OCI-LY3 (cell line): ENCODE measurements around the gene CBL.

ENCODE experiments used
- H2AFZ ChIP-seq: fragments of 200-600, 300-600 bp; shearing (Covaris generic); 2 replicates; pipeline ENCODE4 v1.6.0; 2014; ENCODE audit warnings: antibody characterized with exemption, low read depth, low read length
- H3K27ac ChIP-seq: fragments of 200-600, 300-600 bp; sonication (generic); 2 replicates; pipeline ENCODE4 v1.5.1; 2014; ENCODE audit warnings: mild to moderate bottlenecking, low read length, moderate library complexity, mixed read lengths
- H3K27me3 ChIP-seq: fragments of 200-600, 300-600 bp; sonication (generic); 2 replicates; pipeline ENCODE4 v1.6.1; 2014; ENCODE audit warnings: low read depth, low read length, mixed read lengths
- H3K36me3 ChIP-seq: fragments of 200-600, 300-600 bp; sonication (generic); replicated peaks from 2 replicates; pipeline ENCODE3; 2014; ENCODE audit warnings: low read depth, low read length, mixed read lengths
- H3K4me1 ChIP-seq: fragments of 300-600, 200-600 bp; sonication (generic); 2 replicates; pipeline ENCODE4 v1.6.1; 2014; ENCODE audit warnings: low read length, mixed read lengths
- H3K4me2 ChIP-seq: fragments of 200-600, 300-600 bp; sonication (generic); 2 replicates; pipeline ENCODE4 v1.6.1; 2014; ENCODE audit warnings: low read length, mixed read lengths
- H3K4me3 ChIP-seq: fragments of 300-600, 200-600 bp; sonication (generic); 2 replicates; pipeline ENCODE4 v1.5.1; 2014; ENCODE audit warnings: antibody characterized with exemption, mild to moderate bottlenecking, low read length, moderate library complexity
- H3K79me2 ChIP-seq: fragments of 300-600, 200-600 bp; shearing (Covaris generic); 2 replicates; pipeline ENCODE4 v1.6.1; 2014; ENCODE audit warnings: mild to moderate bottlenecking, low read length, mixed read lengths
- H3K9ac ChIP-seq: fragments of 300-600, 200-600 bp; shearing (Covaris generic); 2 replicates; pipeline ENCODE4 v1.6.0; 2014; ENCODE audit warnings: mild to moderate bottlenecking, low read length, moderate library complexity
- H3K9me3 ChIP-seq: fragments of 200-600, 300-600 bp; shearing (Covaris generic); 2 replicates; pipeline ENCODE4 v1.6.1; 2014; ENCODE audit warnings: low read length, mixed read lengths; ENCODE audit not compliant: insufficient read depth
- H4K20me1 ChIP-seq: fragments of 200-600, 300-600 bp; sonication (generic); 2 replicates; pipeline ENCODE4 v1.6.1; 2016; ENCODE audit warnings: low read length, mixed read lengths; ENCODE audit not compliant: insufficient read depth
- EZH2phosphoT487 ChIP-seq: fragments of 200-600 bp; shearing (Covaris generic); IDR thresholded peaks from 2 replicates; pipeline ENCODE4 v1.6.1; 2018; ENCODE audit warnings: antibody characterized with exemption, mixed run types, low read depth
- TF ChIP-seq, protein P1 (sequence below): fragments of 200-600, 300-600 bp; sonication (generic); IDR thresholded peaks from 2 replicates; pipeline ENCODE4 v1.5.1; 2014; ENCODE audit warnings: antibody characterized with exemption, low read length, low read depth

Gene CBL

DNA sequence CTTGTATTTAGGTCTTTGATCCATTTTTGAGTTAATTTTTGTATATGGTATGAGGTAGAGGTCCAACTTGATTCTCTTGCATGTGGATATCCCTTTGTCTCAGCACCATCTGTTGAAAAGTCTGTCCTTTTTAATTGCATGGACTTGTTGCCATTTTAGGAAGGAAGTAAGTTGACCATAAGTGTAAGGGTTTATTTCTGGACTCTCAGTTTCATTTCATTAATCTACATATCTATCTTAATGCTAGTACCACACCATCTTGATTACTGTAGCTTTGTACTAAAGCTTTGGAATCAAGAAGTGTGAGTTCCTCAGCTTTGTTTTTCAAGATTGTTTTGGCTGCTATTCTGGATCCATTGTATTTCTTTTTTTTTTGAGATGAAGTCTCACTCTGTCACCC is 31.4 kb downstream of the CBL start:
- peaks cover 27% of the 10 kb centered on the region; the same call in 1 of the 2 replicates for H4K20me1 ChIP-seq
- peaks cover 44% of the 10 kb centered on the region for H3K36me3 ChIP-seq
- no peak overlapping the region for H3K4me3 ChIP-seq
- no peak overlapping the region for H3K4me2 ChIP-seq
- no peak overlapping the region for H3K27ac ChIP-seq
- no peak overlapping the region for H3K9ac ChIP-seq
- no peaks in the 10 kb centered on the region for H3K9me3 ChIP-seq
- no peak overlapping the region for H2AFZ ChIP-seq
- H3K79me2 ChIP-seq: peaks cover 30% of the 10 kb centered on the region
- H3K4me1 ChIP-seq: peaks cover 28% of the 10 kb centered on the region
- TF ChIP-seq, protein P1, sequence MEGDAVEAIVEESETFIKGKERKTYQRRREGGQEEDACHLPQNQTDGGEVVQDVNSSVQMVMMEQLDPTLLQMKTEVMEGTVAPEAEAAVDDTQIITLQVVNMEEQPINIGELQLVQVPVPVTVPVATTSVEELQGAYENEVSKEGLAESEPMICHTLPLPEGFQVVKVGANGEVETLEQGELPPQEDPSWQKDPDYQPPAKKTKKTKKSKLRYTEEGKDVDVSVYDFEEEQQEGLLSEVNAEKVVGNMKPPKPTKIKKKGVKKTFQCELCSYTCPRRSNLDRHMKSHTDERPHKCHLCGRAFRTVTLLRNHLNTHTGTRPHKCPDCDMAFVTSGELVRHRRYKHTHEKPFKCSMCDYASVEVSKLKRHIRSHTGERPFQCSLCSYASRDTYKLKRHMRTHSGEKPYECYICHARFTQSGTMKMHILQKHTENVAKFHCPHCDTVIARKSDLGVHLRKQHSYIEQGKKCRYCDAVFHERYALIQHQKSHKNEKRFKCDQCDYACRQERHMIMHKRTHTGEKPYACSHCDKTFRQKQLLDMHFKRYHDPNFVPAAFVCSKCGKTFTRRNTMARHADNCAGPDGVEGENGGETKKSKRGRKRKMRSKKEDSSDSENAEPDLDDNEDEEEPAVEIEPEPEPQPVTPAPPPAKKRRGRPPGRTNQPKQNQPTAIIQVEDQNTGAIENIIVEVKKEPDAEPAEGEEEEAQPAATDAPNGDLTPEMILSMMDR: no peak
- TF ChIP-seq EZH2phosphoT487: no peak
- H3K27me3 ChIP-seq: no peaks in the 10 kb centered on the region

DNA sequence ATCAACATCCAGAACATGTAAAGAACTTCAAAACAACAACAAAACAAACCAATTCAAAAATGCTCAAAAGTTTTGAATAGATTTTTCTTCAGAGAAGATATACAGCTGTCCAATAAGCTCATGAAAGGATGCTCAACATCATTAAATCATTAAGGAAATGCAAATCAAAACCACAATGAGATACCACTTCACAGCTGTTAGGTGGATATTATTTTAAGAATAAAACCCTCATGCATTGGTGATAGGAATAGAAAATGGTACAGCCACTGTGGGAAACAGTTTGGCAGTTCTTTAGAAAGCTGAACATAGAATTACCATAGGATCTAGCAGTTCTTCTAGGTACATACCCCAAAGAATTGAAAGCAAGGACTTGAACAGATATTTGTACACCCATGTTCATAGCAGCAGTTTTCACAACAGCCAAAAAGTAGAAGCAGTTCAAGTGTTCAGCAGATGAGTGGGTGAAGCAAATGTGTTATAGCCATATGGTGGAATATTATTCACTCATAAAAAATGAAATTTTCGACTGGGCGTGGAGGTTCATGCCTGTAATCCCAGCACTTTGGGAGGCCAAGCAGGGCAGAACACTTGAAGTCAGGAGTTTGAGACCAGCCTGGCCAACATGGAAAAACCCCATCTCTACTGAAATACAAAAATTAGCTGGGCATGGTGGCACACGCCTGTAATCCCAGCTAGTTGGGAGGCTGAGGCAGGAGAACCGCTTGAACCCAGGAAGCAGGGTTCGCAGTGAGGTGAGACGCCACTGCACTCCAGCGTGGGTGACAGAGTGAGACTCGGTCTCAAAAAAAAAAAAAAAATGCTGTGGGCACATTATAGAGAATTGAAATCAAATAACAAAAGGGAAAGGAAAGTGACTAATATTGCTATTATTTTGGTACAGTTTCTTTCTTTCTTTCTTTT is 42.9 kb downstream of the CBL start:
- no peak overlapping the region for H3K4me2 ChIP-seq
- H3K27me3 ChIP-seq: no peaks in the 10 kb centered on the region
- H3K9ac ChIP-seq: no peak overlapping the region
- H3K27ac ChIP-seq: no peak overlapping the region
- peaks cover 3% of the 10 kb centered on the region; the same call in 1 of the 2 replicates for H3K79me2 ChIP-seq
- H3K9me3 ChIP-seq: no peaks in the 10 kb centered on the region
- no peaks in the 10 kb centered on the region for H3K4me1 ChIP-seq
- no peak overlapping the region for H2AFZ ChIP-seq
- no peak overlapping the region for H3K4me3 ChIP-seq
- no peaks in the 10 kb centered on the region; the same call in 1 of the 2 replicates for H4K20me1 ChIP-seq
- H3K36me3 ChIP-seq: peaks cover 8% of the 10 kb centered on the region
- TF ChIP-seq, protein P1: no peak

DNA sequence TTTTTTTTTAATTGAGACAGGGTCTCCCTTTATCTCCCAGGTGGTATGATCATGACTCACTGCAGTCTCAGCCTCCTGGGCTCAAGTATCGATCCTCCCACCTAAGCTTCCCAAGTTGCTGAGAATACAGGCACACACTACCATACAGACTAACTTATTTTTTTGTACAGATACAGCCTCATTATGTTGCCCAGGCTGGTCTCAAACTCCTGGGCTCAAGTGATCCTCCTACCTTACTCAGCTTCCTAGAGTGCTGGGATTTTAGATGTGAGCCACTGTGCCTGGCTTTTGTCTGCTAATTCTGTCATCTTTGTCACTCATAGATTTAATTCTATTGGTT is 43.5 kb downstream of the CBL start:
- H3K79me2 ChIP-seq: peaks cover 3% of the 10 kb centered on the region; the same call in 1 of the 2 replicates
- TF ChIP-seq, protein P1: no peak
- TF ChIP-seq EZH2phosphoT487: no peak
- H3K9me3 ChIP-seq: no peaks in the 10 kb centered on the region
- H3K4me3 ChIP-seq: no peak overlapping the region
- no peaks in the 10 kb centered on the region for H3K4me1 ChIP-seq
- no peaks in the 10 kb centered on the region for H3K27me3 ChIP-seq
- no peak overlapping the region for H3K27ac ChIP-seq
- H3K9ac ChIP-seq: no peak overlapping the region
- H3K36me3 ChIP-seq: peaks cover 8% of the 10 kb centered on the region
- no peak overlapping the region for H3K4me2 ChIP-seq
- no peak overlapping the region for H2AFZ ChIP-seq
- H4K20me1 ChIP-seq: no peaks in the 10 kb centered on the region; the same call in 1 of the 2 replicates

DNA sequence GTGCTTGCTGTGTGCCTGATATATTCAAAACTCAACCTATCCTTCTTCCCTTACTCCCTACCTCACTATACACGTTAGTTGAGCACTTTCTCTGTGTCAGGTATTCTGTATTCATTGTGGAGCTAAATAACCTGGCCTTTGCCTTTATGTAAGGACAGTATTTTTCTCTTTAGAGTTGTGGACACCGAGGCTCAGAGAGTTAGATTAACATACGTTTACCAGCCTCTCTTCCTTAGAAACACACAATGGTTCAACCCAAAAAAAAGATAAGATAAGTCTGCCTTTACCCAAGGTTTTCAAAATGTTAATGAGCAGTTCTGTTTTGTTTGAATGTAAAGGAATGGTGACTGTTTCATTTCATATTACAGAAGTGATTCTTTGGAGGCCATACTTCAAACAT is 45.0 kb downstream of the CBL start:
- no peak overlapping the region for H3K4me3 ChIP-seq
- peaks cover 7% of the 10 kb centered on the region; the same call in 1 of the 2 replicates for H3K79me2 ChIP-seq
- no peak overlapping the region for H2AFZ ChIP-seq
- no peaks in the 10 kb centered on the region; the same call in 1 of the 2 replicates for H4K20me1 ChIP-seq
- H3K9ac ChIP-seq: no peak overlapping the region
- no peaks in the 10 kb centered on the region for H3K27me3 ChIP-seq
- no peaks in the 10 kb centered on the region for H3K9me3 ChIP-seq
- H3K27ac ChIP-seq: no peak overlapping the region
- H3K4me1 ChIP-seq: no peaks in the 10 kb centered on the region
- H3K4me2 ChIP-seq: no peak overlapping the region
- peaks cover 8% of the 10 kb centered on the region for H3K36me3 ChIP-seq
- TF ChIP-seq, protein P1: no peak
- TF ChIP-seq EZH2phosphoT487: no peak
